K562 (cell line): ENCODE data around the gene CIAO2B.

Experiments
- FOXK2 ChIP-seq, 2 experiments: fragments of 450-650 bp; IDR thresholded peaks in 1 of 2; conservative IDR thresholded peaks in 1 of 2; 2 replicates each; pipeline ENCODE4 v1.6.1; 2016; ENCODE audit warnings: low read depth in 2 of 2, mild to moderate bottlenecking in 1 of 2
- ZBTB17 ChIP-seq: fragments of 450-650 bp; formaldehyde crosslinking; IDR thresholded peaks from 2 replicates; pipeline ENCODE4 v1.4.0; 2020; ENCODE audit warnings: mild to moderate bottlenecking
- ZNF263 ChIP-seq: sonication (generic); formaldehyde crosslinking; IDR thresholded peaks from 2 replicates; pipeline ENCODE4 v1.8.0; 2022; ENCODE audit warnings: mild to moderate bottlenecking, missing genetic modification reagents, borderline replicate concordance
- ZSCAN32 ChIP-seq: fragments of 450-650 bp; formaldehyde crosslinking; IDR thresholded peaks from 2 replicates; pipeline ENCODE4 v1.4.0; 2020; ENCODE audit warnings: mild to moderate bottlenecking, moderate library complexity
- TF ChIP-seq, protein P1 (sequence below), 3 experiments: IDR thresholded peaks in 2 of 3; conservative IDR thresholded peaks in 1 of 3; 2 replicates each; pipeline ENCODE4 v1.5.1; 2011 to 2012; ENCODE audit warnings: low read length in 3 of 3, mild to moderate bottlenecking in 3 of 3, control low read depth in 2 of 3, improper control_type of control experiment in 1 of 3, inconsistent platforms in 1 of 3, low read depth in 1 of 3, mixed read lengths in 1 of 3, moderate library complexity in 1 of 3; ENCODE audit not compliant: insufficient read depth in 2 of 3

DNA sequence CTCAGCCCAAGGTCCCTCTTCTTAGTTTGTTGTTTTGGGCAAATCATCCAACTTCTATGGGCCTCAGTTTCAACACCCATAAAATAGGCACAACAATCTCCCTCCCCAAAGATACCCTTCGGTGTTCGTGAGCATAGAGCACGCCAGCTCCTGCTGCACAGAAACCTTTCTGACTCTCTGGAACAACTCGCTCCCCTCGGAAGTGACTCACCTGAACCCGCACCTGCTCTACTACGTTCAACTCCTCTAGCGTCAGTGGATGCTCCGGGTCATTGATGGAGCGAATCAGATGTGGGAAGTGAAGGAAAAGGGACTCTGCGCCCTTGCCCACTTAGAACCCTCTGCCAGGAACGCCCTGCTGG is 445 bp downstream of the CIAO2B start:
- TF ChIP-seq ZNF263: no peak
- TF ChIP-seq, protein P1, sequence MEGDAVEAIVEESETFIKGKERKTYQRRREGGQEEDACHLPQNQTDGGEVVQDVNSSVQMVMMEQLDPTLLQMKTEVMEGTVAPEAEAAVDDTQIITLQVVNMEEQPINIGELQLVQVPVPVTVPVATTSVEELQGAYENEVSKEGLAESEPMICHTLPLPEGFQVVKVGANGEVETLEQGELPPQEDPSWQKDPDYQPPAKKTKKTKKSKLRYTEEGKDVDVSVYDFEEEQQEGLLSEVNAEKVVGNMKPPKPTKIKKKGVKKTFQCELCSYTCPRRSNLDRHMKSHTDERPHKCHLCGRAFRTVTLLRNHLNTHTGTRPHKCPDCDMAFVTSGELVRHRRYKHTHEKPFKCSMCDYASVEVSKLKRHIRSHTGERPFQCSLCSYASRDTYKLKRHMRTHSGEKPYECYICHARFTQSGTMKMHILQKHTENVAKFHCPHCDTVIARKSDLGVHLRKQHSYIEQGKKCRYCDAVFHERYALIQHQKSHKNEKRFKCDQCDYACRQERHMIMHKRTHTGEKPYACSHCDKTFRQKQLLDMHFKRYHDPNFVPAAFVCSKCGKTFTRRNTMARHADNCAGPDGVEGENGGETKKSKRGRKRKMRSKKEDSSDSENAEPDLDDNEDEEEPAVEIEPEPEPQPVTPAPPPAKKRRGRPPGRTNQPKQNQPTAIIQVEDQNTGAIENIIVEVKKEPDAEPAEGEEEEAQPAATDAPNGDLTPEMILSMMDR (IDR thresholded peaks at IDR 0.05 in 2 of 3, conservative IDR thresholded peaks at IDR 0.05 in 1 of 3; ENCODE audit: insufficient read depth in 2 of 3, low read depth in 1 of 3, low read length in 3 of 3): no peak
- TF ChIP-seq FOXK2 (conservative IDR thresholded peaks at IDR 0.05 in 1 of 2, IDR thresholded peaks at IDR 0.05 in 1 of 2; ENCODE audit: low read depth in 2 of 2): no peak
- no peak for TF ChIP-seq ZBTB17 (CRISPR knock-in tag)
- TF ChIP-seq ZSCAN32 (CRISPR knock-in tag): no peak
